Peyer's patch (tissue), 4 donors: Measurements from ENCODE around the gene AOPEP. TPM values are rescaled to one million over a fixed set of nuclear protein-coding genes. Genes with fewer than 3 reads are reported as not detected.

ENCODE experiments used
- DNase-seq, 3 donors: peaks; one replicate each; pipeline ENCODE4 v3.0.0-alpha.2; 2017 to 2019
- H3K27ac ChIP-seq, 4 donors: fragments of 200-600 bp; sonication (generic); one replicate each; pipeline ENCODE4 v1.5.1; 2016 to 2019
- H3K27me3 ChIP-seq, 2 donors: fragments of 200-600 bp; sonication (generic); one replicate each; pipeline ENCODE4 v1.5.1; 2019
- H3K36me3 ChIP-seq, 3 donors: fragments of 200-600 bp; sonication (generic); one replicate each; pipeline ENCODE4 v1.5.1; 2016 to 2019
- H3K4me1 ChIP-seq, 4 donors: fragments of 200-600 bp; sonication (generic); one replicate each; pipeline ENCODE4 v1.5.1; 2016 to 2019
- H3K4me3 ChIP-seq, 4 donors: fragments of 200-600 bp; sonication (generic); 1 replicate in 3 of 4; 2 replicates in 1 of 4; pipeline ENCODE4 v1.5.1; 2016 to 2019; ENCODE audit warnings: mild to moderate bottlenecking in 1 of 4
- H3K9me3 ChIP-seq, 4 donors: fragments of 200-600 bp; sonication (generic); one replicate each; pipeline ENCODE4 v1.5.1; 2016 to 2019; ENCODE audit warnings: mild to moderate bottlenecking in 1 of 4
- POLR2A ChIP-seq, 2 donors: fragments of 450-650 bp; IDR thresholded peaks; one replicate each; pipeline ENCODE4 v1.5.1; 2017; ENCODE audit warnings: antibody characterized with exemption in 2 of 2, mild to moderate bottlenecking in 2 of 2, moderate library complexity in 2 of 2
- total RNA-seq, 4 donors: library from RNA; depleted of rRNA; stranded (reverse); fragments of >200 nt; gene quantifications; one replicate each; pipeline ENCODE4 v1.1.0, GENCODE V29; 2016
- TF ChIP-seq, protein P1 (sequence below), 6 experiments: fragments of 450-650 bp in 4 of 6; fragments of 200-600 bp in 2 of 6; sonication (generic) in 1 of 6; IDR thresholded peaks; one replicate each; pipeline ENCODE4 v1.5.1; 2017 to 2019; ENCODE audit warnings: antibody characterized with exemption in 6 of 6, mild to moderate bottlenecking in 3 of 6, moderate library complexity in 1 of 6

The AOPEP gene
- total RNA-seq, 4 donors from 2014 or later, result 83.5 to 272 (median 117) TPM

- Histone ChIP-seq H3K4me1 (no peaks in the 10 kb centered on the region), H3K4me3 (no peak overlapping the region), H3K27ac (peak overlapping the region; percentile 40 to 79 (median 68)), H3K36me3 (no peaks in the 10 kb centered on the region), H3K27me3 (no peaks in the 10 kb centered on the region), H3K9me3 (no peaks in the 10 kb centered on the region)
- TF ChIP-seq, protein P1, sequence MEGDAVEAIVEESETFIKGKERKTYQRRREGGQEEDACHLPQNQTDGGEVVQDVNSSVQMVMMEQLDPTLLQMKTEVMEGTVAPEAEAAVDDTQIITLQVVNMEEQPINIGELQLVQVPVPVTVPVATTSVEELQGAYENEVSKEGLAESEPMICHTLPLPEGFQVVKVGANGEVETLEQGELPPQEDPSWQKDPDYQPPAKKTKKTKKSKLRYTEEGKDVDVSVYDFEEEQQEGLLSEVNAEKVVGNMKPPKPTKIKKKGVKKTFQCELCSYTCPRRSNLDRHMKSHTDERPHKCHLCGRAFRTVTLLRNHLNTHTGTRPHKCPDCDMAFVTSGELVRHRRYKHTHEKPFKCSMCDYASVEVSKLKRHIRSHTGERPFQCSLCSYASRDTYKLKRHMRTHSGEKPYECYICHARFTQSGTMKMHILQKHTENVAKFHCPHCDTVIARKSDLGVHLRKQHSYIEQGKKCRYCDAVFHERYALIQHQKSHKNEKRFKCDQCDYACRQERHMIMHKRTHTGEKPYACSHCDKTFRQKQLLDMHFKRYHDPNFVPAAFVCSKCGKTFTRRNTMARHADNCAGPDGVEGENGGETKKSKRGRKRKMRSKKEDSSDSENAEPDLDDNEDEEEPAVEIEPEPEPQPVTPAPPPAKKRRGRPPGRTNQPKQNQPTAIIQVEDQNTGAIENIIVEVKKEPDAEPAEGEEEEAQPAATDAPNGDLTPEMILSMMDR (IDR thresholded peaks at IDR 0.05), result no peak
- no peak for TF ChIP-seq POLR2A (IDR thresholded peaks at IDR 0.05)
- DNase-seq, result no peak
Measured at GRCh38 chr9:94921656-94922055, 195.2 kb downstream of the AOPEP start.

DNA sequence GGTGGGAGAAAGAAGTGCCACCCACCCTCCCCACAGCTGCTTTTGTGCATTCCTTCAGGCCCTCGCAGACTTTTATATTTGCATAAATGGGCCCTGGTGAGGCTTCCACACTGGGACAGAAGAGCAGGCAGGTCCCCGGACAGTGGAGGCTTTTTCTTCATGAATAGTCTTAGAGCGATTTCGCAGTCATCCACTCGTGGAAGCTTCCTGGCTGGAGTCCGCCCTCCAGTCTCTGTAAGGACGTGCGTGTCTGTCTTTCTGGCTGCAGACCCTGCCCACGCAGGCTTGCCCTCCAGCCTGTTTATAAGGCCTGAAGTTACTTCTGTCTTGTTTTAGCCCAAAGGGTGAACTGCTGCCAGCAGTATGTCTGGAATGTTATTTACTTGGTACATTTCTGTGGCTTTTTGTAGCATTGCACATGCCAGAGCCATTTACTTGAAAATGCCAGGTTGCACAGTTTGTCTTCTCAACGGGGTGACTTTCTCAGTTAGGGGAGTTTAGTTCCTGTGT lies 195.7 kb downstream of the AOPEP start:
- H3K4me1 ChIP-seq, result no peaks in the 10 kb centered on the region
- DNase-seq, result peak in 1 of 3 donors; percentile 55
- H3K27ac ChIP-seq, result peak overlapping the region; percentile 40 to 79 (median 68)
- H3K4me3 ChIP-seq, result no peak overlapping the region
- H3K27me3 ChIP-seq, result no peaks in the 10 kb centered on the region
- no peaks in the 10 kb centered on the region for H3K36me3 ChIP-seq
- no peaks in the 10 kb centered on the region for H3K9me3 ChIP-seq
- TF ChIP-seq, protein P1 (IDR thresholded peaks at IDR 0.05), result no peak
- TF ChIP-seq POLR2A (IDR thresholded peaks at IDR 0.05), result no peak

GRCh38 chr9:94922691-94923107 lies 196.2 kb downstream of the AOPEP start:
- no peak for DNase-seq
- H3K4me3 ChIP-seq, result no peak overlapping the region
- no peaks in the 10 kb centered on the region for H3K9me3 ChIP-seq
- H3K4me1 ChIP-seq, result no peaks in the 10 kb centered on the region
- no peaks in the 10 kb centered on the region for H3K36me3 ChIP-seq
- no peaks in the 10 kb centered on the region for H3K27me3 ChIP-seq
- TF ChIP-seq, protein P1 (IDR thresholded peaks at IDR 0.05), result no peak
- TF ChIP-seq POLR2A (IDR thresholded peaks at IDR 0.05), result no peak
- H3K27ac ChIP-seq, result peak overlapping the region; percentile 30 to 79 (median 58)

- Histone ChIP-seq H3K9me3 (no peaks in the 10 kb centered on the region), H3K4me3 (no peak overlapping the region), H3K4me1 (no peaks in the 10 kb centered on the region), H3K36me3 (no peaks in the 10 kb centered on the region), H3K27me3 (no peaks in the 10 kb centered on the region), H3K27ac (peak overlapping the region in 3 of 4 donors; percentile 30 to 79 (median 76))
- no peak for TF ChIP-seq POLR2A (IDR thresholded peaks at IDR 0.05)
- TF ChIP-seq, protein P1 (IDR thresholded peaks at IDR 0.05), result no peak
- no peak for DNase-seq
Measured at GRCh38 chr9:94923326-94924089, 197.0 kb downstream of the AOPEP start.

- Histone ChIP-seq H3K9me3 (no peaks in the 10 kb centered on the region), H3K27ac (no peak overlapping the region), H3K27me3 (no peaks in the 10 kb centered on the region), H3K4me1 (no peaks in the 10 kb centered on the region), H3K36me3 (no peaks in the 10 kb centered on the region), H3K4me3 (no peak overlapping the region)
- DNase-seq, result no peak
- no peak for TF ChIP-seq POLR2A (IDR thresholded peaks at IDR 0.05)
- TF ChIP-seq, protein P1 (IDR thresholded peaks at IDR 0.05), result no peak
Measured at GRCh38 chr9:94925751-94926430, 199.4 kb downstream of the AOPEP start.
